Smooth muscle cell (in vitro differentiated cells): ENCODE data around the gene ZNF275. TPM values are rescaled to one million over a fixed set of nuclear protein-coding genes. Genes with fewer than 3 reads are reported as not detected.

Experiments used
- DNase-seq: peaks from one replicate; lab custom pipeline; 2025; ENCODE audit not compliant: unreplicated experiment; lab: John Stamatoyannopoulos, UW
- H2AFZ ChIP-seq: fragments of 200-600 bp; sonication (generic); 2 replicates; pipeline ENCODE4 v1.6.0; 2016; ENCODE audit warnings: antibody characterized with exemption, low read depth, mild to moderate bottlenecking
- H3F3A ChIP-seq: fragments of 200-600 bp; sonication (generic); 2 replicates; pipeline ENCODE4 v1.6.0; 2017; ENCODE audit warnings: antibody characterized with exemption, low read depth
- H3K27ac ChIP-seq: fragments of 200-600 bp; sonication (generic); 2 replicates; pipeline ENCODE4 v1.5.1; 2016; ENCODE audit warnings: low read depth, mild to moderate bottlenecking
- H3K27me3 ChIP-seq: fragments of 200-600 bp; sonication (generic); 2 replicates; pipeline ENCODE4 v1.6.1; 2016; ENCODE audit warnings: low read depth, mild to moderate bottlenecking
- H3K36me3 ChIP-seq: fragments of 200-600 bp; sonication (generic); 2 replicates; pipeline ENCODE4 v1.5.1; 2016; ENCODE audit warnings: low read depth
- H3K4me1 ChIP-seq: fragments of 200-600 bp; sonication (generic); 2 replicates; pipeline ENCODE4 v1.5.1; 2016; ENCODE audit warnings: low read depth
- H3K4me2 ChIP-seq: fragments of 200-600 bp; sonication (generic); 2 replicates; pipeline ENCODE4 v1.6.0; 2016; ENCODE audit warnings: mild to moderate bottlenecking
- H3K4me3 ChIP-seq: fragments of 200-600 bp; sonication (generic); 2 replicates; pipeline ENCODE4 v1.5.1; 2016; ENCODE audit warnings: mild to moderate bottlenecking
- H3K79me2 ChIP-seq: fragments of 200-600 bp; sonication (generic); 2 replicates; pipeline ENCODE4 v1.6.0; 2016; ENCODE audit warnings: low read depth, mild to moderate bottlenecking
- H3K9ac ChIP-seq: fragments of 200-600 bp; sonication (generic); 2 replicates; pipeline ENCODE4 v1.6.0; 2016; ENCODE audit warnings: low read depth
- H3K9me3 ChIP-seq: fragments of 200-600 bp; sonication (generic); replicated peaks from 2 replicates; pipeline ENCODE4 v1.5.1; 2016; ENCODE audit warnings: low read depth
- H4K20me1 ChIP-seq: fragments of 200-600 bp; sonication (generic); 2 replicates; pipeline ENCODE4 v1.6.0; 2016; ENCODE audit warnings: low read depth
- CTCF ChIP-seq: fragments of 200-600 bp; sonication (generic); IDR thresholded peaks from 2 replicates; pipeline ENCODE4 v1.5.1; 2017; ENCODE audit warnings: borderline replicate concordance, mild to moderate bottlenecking, antibody characterized with exemption; ENCODE audit not compliant: insufficient read depth, poor library complexity, severe bottlenecking
- whole genome bisulfite sequencing: methylation state at CpG from one replicate; pipeline ENCODE4 v1.1.7; 2016; ENCODE audit warnings: low lambda C conversion rate; 5-methylcytosine and 5-hydroxymethylcytosine counted together
- polyA plus RNA-seq: library from polyadenylated mRNA; unstranded; fragments of >200 nt; fragmentation: Nextera tagmentation; extraction: Ambion mirVana; gene quantifications from 2 replicates; pipeline ENCODE4 v1.2.1, GENCODE V29; 2016
- total RNA-seq: library from RNA; depleted of rRNA; stranded (reverse); fragments of >200 nt; gene quantifications from 2 replicates; pipeline ENCODE4 v1.2.3, GENCODE V29; 2014

The ZNF275 gene
- total and polyA plus RNA-seq, 2 experiments from 2014 or later: 9.7 to 17.8 TPM

GRCh38 chrX:153394612-153395011 is 60.7 kb downstream of the ZNF275 start:
- no peak overlapping the region for H2AFZ ChIP-seq
- no peak for DNase-seq
- H3K36me3 ChIP-seq: no peaks in the 10 kb centered on the region
- no peaks in the 10 kb centered on the region for H3K9me3 ChIP-seq
- no peaks in the 10 kb centered on the region for H3K4me1 ChIP-seq
- H3K4me2 ChIP-seq: no peak overlapping the region
- no peaks in the 10 kb centered on the region for H3K27me3 ChIP-seq
- no peak overlapping the region for H3K4me3 ChIP-seq
- no peaks in the 10 kb centered on the region for H4K20me1 ChIP-seq
- no peak overlapping the region for H3K27ac ChIP-seq
- H3K9ac ChIP-seq: no peak overlapping the region
- H3F3A ChIP-seq: no peaks in the 10 kb centered on the region
- no peaks in the 10 kb centered on the region for H3K79me2 ChIP-seq
- TF ChIP-seq CTCF: no peak
- WGBS: 79% methylated on average over 13 of the region's 13 CpGs

- no peaks in the 10 kb centered on the region for H3K36me3 ChIP-seq
- H3K4me1 ChIP-seq: no peaks in the 10 kb centered on the region
- no peak overlapping the region for H3K4me2 ChIP-seq
- no peak overlapping the region for H3K9ac ChIP-seq
- no peaks in the 10 kb centered on the region for H3K27me3 ChIP-seq
- H2AFZ ChIP-seq: no peak overlapping the region
- 93% methylated on average over 20 of the region's 26 CpGs for WGBS
- H3K27ac ChIP-seq: no peak overlapping the region
- no peaks in the 10 kb centered on the region for H3K9me3 ChIP-seq
- H3F3A ChIP-seq: no peaks in the 10 kb centered on the region
- H4K20me1 ChIP-seq: no peaks in the 10 kb centered on the region
- no peaks in the 10 kb centered on the region for H3K79me2 ChIP-seq
- no peak for TF ChIP-seq CTCF
- H3K4me3 ChIP-seq: no peak overlapping the region
- no peak for DNase-seq
Measured at GRCh38 chrX:153395613-153396319, 61.8 kb downstream of the ZNF275 start.

- H3K27me3 ChIP-seq: no peaks in the 10 kb centered on the region
- no peak overlapping the region for H3K9ac ChIP-seq
- no peaks in the 10 kb centered on the region for H3K36me3 ChIP-seq
- no peaks in the 10 kb centered on the region for H3K4me1 ChIP-seq
- no peaks in the 10 kb centered on the region for H4K20me1 ChIP-seq
- H2AFZ ChIP-seq: no peak overlapping the region
- H3K27ac ChIP-seq: no peak overlapping the region
- H3K79me2 ChIP-seq: no peaks in the 10 kb centered on the region
- H3K4me3 ChIP-seq: no peak overlapping the region
- DNase-seq: no peak
- TF ChIP-seq CTCF: no peak
- H3K9me3 ChIP-seq: no peaks in the 10 kb centered on the region
- H3F3A ChIP-seq: no peaks in the 10 kb centered on the region
- WGBS: 88% methylated on average over 17 of the region's 26 CpGs
- H3K4me2 ChIP-seq: no peak overlapping the region
Measured at GRCh38 chrX:153396320-153397195, 62.6 kb downstream of the ZNF275 start.
